Measurements from ENCODE around the gene CYTL1.
"Not testable (repeated sequence)": the region's sequence is repeated elsewhere in the genome, so short reads cannot be mapped to it uniquely, and the experiment has no call there.

CYTL1 gene

DNA sequence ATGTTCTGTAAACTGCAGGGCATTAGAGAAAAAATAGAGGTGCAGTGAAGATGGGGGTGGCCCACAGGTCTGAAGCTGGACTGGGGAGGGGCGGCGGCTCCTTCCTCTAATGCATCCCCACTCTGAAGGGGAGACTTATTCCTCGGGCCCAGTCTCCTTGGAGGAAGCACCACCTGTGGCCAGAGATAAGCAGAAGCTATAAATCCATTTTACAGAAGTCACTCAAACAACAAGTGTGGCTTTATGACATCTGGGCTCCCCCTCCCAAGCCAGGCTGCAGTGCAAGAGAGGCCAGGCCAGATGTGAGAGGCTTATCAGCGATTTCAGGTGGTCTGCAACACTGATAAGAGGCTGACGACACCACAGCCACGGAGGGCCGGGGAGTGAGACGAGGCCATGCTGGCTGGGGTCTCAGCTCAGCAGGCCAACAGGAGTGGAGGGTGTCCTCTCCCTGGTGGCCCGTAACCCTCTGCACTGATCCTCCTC lies 15.8 kb downstream of the CYTL1 start:
- FAIRE-seq = no peak
- DNase-seq (ENCODE audit: low spot score) = no peak

DNA sequence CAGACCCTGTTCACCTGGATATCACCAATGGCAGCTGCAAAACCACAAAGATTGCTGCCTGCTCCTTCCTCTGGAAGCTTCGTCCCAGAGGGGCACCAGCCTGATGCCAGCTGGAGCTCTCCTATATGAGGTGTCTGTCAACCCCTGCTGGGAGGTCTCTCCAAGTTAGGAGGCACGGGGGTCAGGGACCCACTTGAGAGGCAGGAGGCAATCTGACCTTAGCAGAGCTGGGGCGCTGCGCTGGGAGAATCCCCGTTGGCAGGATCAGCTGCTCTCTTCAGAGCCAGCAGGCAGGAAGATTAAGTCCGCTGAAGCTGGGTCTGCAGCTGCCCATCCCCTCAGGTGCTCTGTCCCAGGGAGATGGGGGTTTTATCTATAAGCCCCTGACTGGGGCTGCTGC lies 17.6 kb downstream of the CYTL1 start:
- FAIRE-seq; DNase-seq (ENCODE audit: low spot score): not testable (repeated sequence)

GRCh38 chr4:4996935-4997334 lies 22.3 kb downstream of the CYTL1 start:
- FAIRE-seq; DNase-seq (ENCODE audit: low spot score): not testable (repeated sequence)

- FAIRE-seq (no peak), DNase-seq (ENCODE audit: low spot score) (no peak)
These were observed 23.4 kb downstream of the CYTL1 start for GRCh38 chr4:4995908-4996265.

DNA sequence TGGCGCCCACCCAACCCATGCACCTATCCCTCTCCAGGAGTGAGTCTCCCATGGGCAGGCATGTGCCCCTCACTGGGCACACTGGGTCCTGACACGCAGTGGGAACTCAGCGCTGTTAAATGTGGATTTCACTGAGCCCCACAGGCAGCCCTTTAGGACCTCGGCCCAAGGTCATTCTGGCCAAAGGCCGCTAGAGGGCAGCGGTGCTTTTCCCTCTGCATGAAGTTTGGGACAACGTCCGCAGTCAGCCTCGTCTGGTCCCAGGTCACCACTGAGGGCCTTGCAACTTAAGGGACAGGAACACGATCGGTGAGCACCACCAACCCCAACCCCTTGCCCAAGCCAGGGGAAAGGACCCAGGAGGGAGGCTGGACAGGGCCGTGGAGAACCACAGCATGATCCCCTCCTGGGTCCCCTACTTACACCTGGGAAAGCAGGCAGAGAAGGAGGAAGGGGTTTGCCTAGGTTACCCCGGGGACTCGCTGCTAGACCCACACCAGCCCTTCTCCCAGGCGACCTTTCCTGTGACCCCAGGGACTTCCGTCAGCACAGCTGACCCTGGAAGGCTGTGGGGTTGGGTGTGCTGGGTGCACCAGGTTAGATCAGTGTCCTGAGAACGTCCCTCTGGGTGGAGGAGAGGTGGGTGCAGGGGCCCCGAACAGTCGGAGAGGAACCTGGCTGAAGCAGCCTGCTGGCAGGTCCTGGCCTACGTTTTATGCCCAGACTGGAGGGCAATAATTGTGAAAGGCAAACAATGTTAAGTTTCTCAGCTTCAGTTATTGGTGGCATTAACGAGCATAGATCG lies 24.0 kb downstream of the CYTL1 start:
- no peak for FAIRE-seq
- peak; percentile 65 for DNase-seq (ENCODE audit: low spot score)

- DNase-seq (ENCODE audit: low spot score) (no peak), FAIRE-seq (no peak)
These were observed 24.8 kb downstream of the CYTL1 start for GRCh38 chr4:4994312-4995097.

- FAIRE-seq (no peak), DNase-seq (ENCODE audit: low spot score) (no peak)
These were observed 26.4 kb downstream of the CYTL1 start for GRCh38 chr4:4992833-4993232.

DNA sequence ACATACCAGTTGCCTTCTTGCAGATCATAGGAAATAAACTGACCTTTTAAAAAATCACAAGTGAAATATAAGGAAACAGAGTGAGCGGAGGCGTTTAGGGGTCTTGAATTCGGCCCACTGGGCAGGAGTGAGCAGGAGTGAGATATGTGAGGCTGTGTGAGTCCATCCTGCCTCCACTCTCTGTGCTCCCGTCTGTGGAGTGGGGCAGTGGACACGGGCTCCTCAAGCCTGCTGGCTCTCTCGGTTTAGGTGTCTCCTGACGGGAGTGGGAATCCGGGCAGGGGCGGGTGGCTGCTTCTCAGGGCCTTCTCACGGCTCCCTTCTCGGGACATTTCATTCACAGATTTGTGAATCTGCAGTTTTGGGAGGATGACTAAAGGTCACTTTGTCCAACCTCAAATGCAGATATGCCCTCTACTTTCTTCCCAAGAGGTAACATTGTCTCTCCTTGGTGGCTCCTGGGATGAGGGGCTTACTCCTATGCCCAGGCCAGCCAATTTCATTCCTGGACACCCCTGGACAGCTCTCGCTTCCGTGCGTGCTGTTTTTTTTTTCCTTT lies 27.6 kb downstream of the CYTL1 start:
- DNase-seq (ENCODE audit: low spot score) = no peak
- FAIRE-seq = no peak

DNA sequence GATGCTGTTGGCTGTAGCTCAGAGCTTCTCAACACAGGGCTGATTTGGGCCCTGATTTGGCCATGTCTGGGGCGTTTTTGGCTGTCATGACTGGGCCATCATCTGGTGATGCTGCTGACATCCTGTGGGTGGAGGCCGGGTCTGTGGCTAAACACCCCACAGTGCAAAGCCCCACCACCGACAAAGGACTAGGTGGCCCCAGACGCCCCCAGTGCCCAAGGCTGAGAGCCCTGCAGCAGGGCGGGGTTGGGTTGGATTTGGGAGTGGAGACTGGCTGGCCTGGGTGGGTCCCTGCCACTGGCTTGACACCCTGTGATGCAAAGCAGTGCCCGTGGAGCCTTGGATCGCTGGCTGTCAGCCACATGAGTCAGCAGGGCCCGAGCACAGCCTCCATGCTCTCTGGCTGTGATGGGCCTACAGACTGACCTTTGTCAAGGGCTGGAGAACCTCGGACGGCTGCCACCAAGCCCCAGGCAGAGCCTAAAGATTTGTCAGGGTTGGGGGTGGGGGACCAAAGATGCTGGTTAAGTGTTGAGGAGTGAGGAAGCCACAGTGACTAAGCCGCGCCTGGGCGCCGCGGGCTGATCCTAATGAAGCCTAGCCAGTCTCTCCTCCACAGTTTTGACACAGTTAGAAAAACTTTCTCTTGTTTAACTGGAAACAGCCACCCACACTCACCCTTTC lies 28.3 kb downstream of the CYTL1 start:
- DNase-seq (ENCODE audit: low spot score) = peak; percentile 74
- FAIRE-seq = no peak

DNA sequence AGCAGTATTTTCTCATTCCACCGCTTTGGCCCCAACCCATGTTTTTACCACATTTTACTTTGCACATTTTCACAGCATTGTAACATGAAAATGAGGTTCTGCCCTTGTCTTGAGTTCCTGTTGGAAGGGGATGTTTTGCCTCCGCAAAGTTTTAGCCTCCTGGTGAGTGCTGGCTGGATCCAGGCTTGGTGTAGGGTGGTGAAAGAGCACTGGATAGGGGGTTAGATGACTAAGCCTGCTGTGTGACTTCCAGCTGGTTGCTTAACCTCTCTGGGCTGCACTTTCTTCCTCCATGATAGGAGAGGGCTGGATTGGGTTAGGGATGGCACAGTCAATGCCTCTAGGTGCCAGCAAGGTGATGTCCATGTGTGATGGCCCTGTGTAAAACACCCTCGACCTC lies 28.9 kb downstream of the CYTL1 start:
- FAIRE-seq (no peak), DNase-seq (ENCODE audit: low spot score) (no peak)

DNA sequence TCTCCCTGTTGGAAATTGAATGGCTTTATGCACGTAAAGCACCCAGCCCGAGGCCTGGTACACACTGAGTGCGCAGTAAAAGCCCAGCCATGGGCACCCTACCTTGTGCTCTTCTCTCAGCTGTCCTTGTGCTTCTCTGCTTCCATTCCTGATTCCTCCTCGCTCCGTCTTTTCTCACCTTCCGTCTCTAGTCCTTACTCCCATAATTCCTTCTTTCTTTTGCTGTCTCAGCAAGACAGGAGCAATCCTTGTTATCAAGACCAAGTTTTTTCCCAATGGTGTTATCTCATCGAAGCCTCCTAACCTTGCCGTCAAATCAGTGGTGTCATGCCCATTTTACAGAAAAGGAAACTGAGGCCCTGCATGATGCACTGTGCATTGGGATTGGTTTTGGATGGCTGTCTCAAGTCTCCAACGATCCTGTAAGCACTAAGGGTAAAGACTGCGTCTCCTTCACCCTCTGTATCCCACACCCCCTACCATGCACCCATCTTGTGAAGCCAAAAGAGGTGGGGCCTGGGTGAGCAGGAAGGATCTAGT lies 30.1 kb downstream of the CYTL1 start:
- FAIRE-seq (no peak), DNase-seq (ENCODE audit: low spot score) (no peak)

GRCh38 chr4:4987656-4988055 lies 31.6 kb downstream of the CYTL1 start:
- FAIRE-seq = no peak

DNA sequence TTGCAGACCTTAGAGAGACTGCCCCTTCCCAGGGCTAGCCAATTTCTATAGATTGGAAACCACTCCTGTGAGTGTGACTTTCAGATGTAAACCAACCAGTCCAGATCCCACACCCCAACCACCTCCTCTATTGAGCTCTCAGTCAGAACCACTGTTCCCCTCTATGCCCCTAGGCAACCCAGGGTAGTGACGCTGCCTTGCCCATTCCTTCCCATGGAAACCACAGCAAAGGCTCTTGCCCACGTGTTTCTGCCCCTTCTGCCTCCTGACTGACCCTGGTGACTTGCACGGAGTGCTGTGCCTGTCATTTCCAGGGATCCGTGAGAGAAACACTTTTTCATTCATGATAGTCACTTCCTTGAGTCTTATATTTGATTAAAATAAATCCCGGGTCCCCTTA lies 32.4 kb downstream of the CYTL1 start:
- no peak for FAIRE-seq
- DNase-seq (ENCODE audit: low spot score) = no peak

More at GRCh38 chr4:4987656-4988055, 31.6 kb downstream of the CYTL1 start:
- DNase-seq (ENCODE audit: low spot score) = no peak

DNA sequence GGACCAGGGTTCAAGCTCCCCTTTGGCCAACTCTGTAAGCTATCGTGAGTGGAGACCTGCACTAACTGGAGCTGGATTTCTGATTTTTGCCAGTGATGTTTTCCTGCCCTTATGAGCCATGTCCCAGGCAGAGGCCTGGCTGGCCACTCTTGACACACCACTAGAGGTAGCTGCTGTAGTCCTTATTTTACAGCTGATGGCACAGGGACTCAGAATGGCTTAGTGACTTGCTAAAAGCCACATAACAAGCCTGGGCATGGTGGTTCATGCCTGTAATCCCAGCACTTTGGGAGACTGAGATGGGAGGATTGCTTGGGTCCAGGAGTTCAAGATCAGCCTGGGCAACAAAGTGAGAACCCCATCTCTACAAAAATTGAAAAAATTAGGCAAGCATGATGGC lies 33.4 kb downstream of the CYTL1 start:
- no peak for DNase-seq (ENCODE audit: low spot score)
- no peak for FAIRE-seq

DNA sequence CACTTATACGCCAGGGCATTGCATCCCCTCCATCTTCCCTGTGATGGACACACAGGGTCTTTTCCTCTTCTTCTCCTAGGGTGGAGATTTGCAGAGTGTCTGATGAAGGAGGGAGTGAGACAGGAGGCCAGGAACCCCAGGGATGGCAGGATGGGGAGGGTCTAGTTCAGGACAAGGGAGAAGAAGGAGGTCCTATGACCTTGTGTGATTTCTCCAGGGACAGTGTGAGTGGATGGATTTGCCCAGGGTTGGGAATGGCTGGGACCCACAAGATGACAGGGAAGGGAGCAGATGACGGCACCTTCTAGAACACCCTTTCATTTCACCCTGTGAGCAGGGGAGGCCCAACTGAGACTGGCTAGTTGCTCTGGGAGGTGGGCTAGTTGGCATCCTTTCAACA lies 34.2 kb downstream of the CYTL1 start:
- no peak for FAIRE-seq
- no peak for DNase-seq (ENCODE audit: low spot score)

- FAIRE-seq = no peak
- no peak for DNase-seq (ENCODE audit: low spot score)
These were observed 35.1 kb downstream of the CYTL1 start for GRCh38 chr4:4984186-4984585.

DNA sequence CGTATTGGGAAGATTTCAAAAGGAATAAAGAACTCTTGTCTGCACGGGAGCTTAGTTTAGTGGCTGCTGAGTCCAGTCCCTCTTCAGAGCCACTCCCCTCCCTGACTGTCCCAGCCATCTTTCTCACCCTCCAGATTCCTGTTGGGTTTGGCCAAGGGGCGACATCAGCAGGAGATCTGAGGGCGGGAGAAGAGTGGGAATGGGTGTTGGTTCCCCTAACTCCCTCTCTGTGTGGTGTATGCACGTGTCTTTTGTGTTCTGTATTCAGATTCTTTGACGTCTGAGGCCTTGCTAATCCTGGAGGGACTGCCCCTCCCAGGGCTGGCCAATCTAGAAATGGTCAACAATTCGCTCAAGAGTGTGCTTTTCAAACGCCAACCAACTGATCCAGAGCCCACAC lies 37.4 kb downstream of the CYTL1 start:
- no peak for DNase-seq (ENCODE audit: low spot score)

GRCh38 chr4:4981427-4981826 lies 37.8 kb downstream of the CYTL1 start:
- no peak for FAIRE-seq
- DNase-seq (ENCODE audit: low spot score) = no peak

More for the DNA sequence above, 37.4 kb downstream of the CYTL1 start:
- no peak for FAIRE-seq

GRCh38 chr4:4980621-4981230 lies 38.5 kb downstream of the CYTL1 start:
- FAIRE-seq (no peak), DNase-seq (ENCODE audit: low spot score) (no peak)

GRCh38 chr4:4979971-4980370 lies 39.3 kb downstream of the CYTL1 start:
- FAIRE-seq = no peak

GRCh38 chr4:4974727-4975126 lies 44.5 kb downstream of the CYTL1 start:
- FAIRE-seq = no peak
- DNase-seq (ENCODE audit: low spot score) = no peak

More at GRCh38 chr4:4979971-4980370, 39.3 kb downstream of the CYTL1 start:
- DNase-seq (ENCODE audit: low spot score) = no peak
